WTC11 (cell line): ENCODE measurements around the gene MYLK. TPM values are rescaled to one million over a fixed set of nuclear protein-coding genes. Genes with fewer than 3 reads are reported as not detected.

Experiments
- ATAC-seq: fragments of 200-7000 bp; cut with Tn5 transposase; 2 replicates; pipeline ENCODE4 v1.10.0; 2021; ENCODE audit warnings: mild to moderate bottlenecking, moderate library complexity
- CTCF ChIA-PET: fragments of 300-600 bp; sonication (Branson Sonifier 250); formaldehyde crosslinking; loops from one replicate; lab custom pipeline; 2021; ENCODE audit warnings: antibody characterized with exemption; lab: Charles Lee
- POLR2A ChIA-PET: fragments of 350-600 bp; sonication (Branson Sonifier 250); formaldehyde crosslinking; loops from one replicate; lab custom pipeline; 2021; ENCODE audit warnings: antibody characterized with exemption; lab: Charles Lee
- DNase-seq: peaks from one replicate; pipeline ENCODE4 v3.0.0; 2021; ENCODE audit warnings: low spot score
- H3K27ac Mint-ChIP-seq: 2 replicates; pipeline ENCODE4 v1.8.0; 2021; ENCODE audit warnings: mixed read lengths
- H3K27me3 Mint-ChIP-seq: 2 replicates; pipeline ENCODE4 v1.8.0; 2021; ENCODE audit warnings: low read depth, mild to moderate bottlenecking, moderate library complexity, mixed read lengths
- H3K36me3 Mint-ChIP-seq: 2 replicates; pipeline ENCODE4 v1.8.0; 2021; ENCODE audit warnings: mixed read lengths
- H3K4me1 Mint-ChIP-seq: 2 replicates; pipeline ENCODE4 v1.8.0; 2022; ENCODE audit warnings: mixed read lengths
- H3K4me3 Mint-ChIP-seq: 2 replicates; pipeline ENCODE4 v1.8.0; 2021; ENCODE audit warnings: mild to moderate bottlenecking, moderate library complexity, mixed read lengths
- H3K9me3 Mint-ChIP-seq: 2 replicates; pipeline ENCODE4 v1.8.0; 2021; ENCODE audit warnings: mixed read lengths
- GTF2I ChIP-seq: fragments of 250-450 bp; sonication (Bioruptor Pico); conservative IDR thresholded peaks from 2 replicates; pipeline ENCODE4 v1.4.0; 2021; ENCODE audit warnings: mild to moderate bottlenecking
- JAZF1 ChIP-seq: fragments of 250-450 bp; sonication (Bioruptor Pico); IDR thresholded peaks from 2 replicates; pipeline ENCODE4 v1.9.0; 2021; ENCODE audit warnings: moderate library complexity, mild to moderate bottlenecking, inconsistent platforms
- MXD4 ChIP-seq: fragments of 250-450 bp; sonication (Bioruptor Pico); IDR thresholded peaks from 2 replicates; pipeline ENCODE4 v1.8.0; 2021; ENCODE audit warnings: mild to moderate bottlenecking, moderate library complexity, borderline replicate concordance
- NFATC4 ChIP-seq: fragments of 250-450 bp; sonication (Bioruptor Pico); IDR thresholded peaks from 2 replicates; pipeline ENCODE4 v1.9.0; 2021; ENCODE audit warnings: mild to moderate bottlenecking
- total RNA-seq: library from RNA; stranded (reverse); gene quantifications from 3 replicates; pipeline ENCODE4 v1.2.3, GENCODE V29; 2021
- TF ChIP-seq, protein P1 (sequence below): sonication (generic); formaldehyde crosslinking; IDR thresholded peaks from 2 replicates; pipeline ENCODE4 v1.8.0; 2022; ENCODE audit warnings: mild to moderate bottlenecking, missing genetic modification reagents
- TF ChIP-seq, protein P2 (sequence below): sonication (generic); formaldehyde crosslinking; IDR thresholded peaks from 2 replicates; pipeline ENCODE4 v1.8.0; 2023; ENCODE audit warnings: missing genetic modification reagents
- TF ChIP-seq, protein P3 (sequence below): sonication (generic); formaldehyde crosslinking; IDR thresholded peaks from 2 replicates; pipeline ENCODE4 v1.8.1; 2023; ENCODE audit warnings: mild to moderate bottlenecking, moderate library complexity, missing genetic modification reagents
- TF ChIP-seq, protein P4 (sequence below): fragments of 250-450 bp; sonication (Bioruptor Pico); IDR thresholded peaks from 2 replicates; pipeline ENCODE4 v1.8.0; 2021; ENCODE audit warnings: mild to moderate bottlenecking
- TF ChIP-seq, protein P5 (sequence below): sonication (generic); formaldehyde crosslinking; IDR thresholded peaks from 2 replicates; pipeline ENCODE4 v1.8.0; 2023; ENCODE audit warnings: missing genetic modification reagents, mild to moderate bottlenecking, borderline replicate concordance
- TF ChIP-seq, protein P6 (sequence below): sonication (generic); formaldehyde crosslinking; IDR thresholded peaks from 2 replicates; pipeline ENCODE4 v1.8.1; 2023; ENCODE audit warnings: mild to moderate bottlenecking, missing genetic modification reagents
- TF ChIP-seq, protein P7 (sequence below): fragments of 200-600 bp; IDR thresholded peaks from 2 replicates; pipeline ENCODE4 v1.8.0; 2022; ENCODE audit warnings: antibody characterized with exemption

MYLK gene
- total RNA-seq, 1 experiment from 2014 or later: 10.4 TPM

DNA sequence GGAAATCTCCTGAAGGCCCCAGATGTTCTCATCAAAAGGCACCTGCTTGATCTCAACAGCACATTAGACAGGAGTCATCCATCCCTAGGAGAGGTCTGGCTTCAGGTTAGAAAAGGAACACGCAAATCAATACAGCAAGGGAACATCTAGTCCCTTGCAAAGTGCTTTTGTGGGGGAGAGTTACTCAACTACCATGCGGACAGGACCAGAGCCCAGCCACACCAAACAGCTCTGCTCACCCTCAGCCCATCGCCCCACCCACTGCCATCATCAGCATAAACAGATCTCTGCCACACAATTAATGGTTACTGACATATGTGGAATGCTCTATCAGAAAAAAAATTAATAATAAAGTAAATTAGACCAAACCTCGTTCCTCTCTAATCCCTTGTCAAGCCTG is 85.6 kb downstream of the MYLK start (continued):
- TF ChIP-seq MXD4 (CRISPR knock-in tag): no peak

DNA sequence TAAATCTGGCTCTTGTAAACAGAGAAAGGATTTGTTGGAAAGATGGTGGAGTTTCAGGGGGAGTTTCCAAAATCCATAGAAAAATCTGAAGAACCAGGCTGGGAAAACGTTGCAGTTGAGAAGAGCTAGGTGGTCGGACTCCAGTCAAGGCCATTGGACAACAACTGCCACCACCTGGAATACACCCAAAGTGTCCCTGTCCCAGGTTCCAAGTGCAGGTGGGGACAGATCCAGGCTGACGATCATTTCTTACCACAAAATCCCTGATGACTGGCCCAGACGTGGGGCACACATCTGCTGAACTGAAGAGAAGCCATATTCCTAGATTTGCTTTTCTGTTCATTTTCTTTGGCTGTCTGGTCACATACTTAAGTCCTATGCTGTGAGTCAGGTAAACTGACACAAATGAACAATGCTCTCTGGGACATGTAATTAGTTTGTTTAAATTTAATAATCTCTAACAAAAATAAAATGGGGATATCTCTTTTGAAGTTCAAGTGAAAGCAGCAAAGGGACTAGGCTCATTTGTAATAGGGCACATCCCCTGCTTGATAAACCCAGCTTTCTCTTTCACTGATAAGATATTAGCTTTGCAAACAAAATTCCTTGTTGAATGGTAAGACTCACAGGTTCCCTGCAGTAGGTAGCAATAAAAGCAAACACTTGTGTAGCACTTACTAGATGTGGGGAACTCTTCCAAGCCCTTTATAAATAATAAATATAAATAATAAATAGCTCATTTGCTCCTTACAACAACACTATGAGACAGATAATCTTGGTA is 88.5 kb downstream of the MYLK start:
- CTCF ChIA-PET: interaction anchor here (1.0 kb wide), 1 partner anchor 12 kb away, joined by 3 read pairs; no protein-coding TSS in a partner anchor
- TF ChIP-seq, protein P1, sequence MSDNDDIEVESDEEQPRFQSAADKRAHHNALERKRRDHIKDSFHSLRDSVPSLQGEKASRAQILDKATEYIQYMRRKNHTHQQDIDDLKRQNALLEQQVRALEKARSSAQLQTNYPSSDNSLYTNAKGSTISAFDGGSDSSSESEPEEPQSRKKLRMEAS: no peak
- TF ChIP-seq, protein P2, sequence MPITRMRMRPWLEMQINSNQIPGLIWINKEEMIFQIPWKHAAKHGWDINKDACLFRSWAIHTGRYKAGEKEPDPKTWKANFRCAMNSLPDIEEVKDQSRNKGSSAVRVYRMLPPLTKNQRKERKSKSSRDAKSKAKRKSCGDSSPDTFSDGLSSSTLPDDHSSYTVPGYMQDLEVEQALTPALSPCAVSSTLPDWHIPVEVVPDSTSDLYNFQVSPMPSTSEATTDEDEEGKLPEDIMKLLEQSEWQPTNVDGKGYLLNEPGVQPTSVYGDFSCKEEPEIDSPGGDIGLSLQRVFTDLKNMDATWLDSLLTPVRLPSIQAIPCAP (CRISPR knock-in tag): no peak
- TF ChIP-seq, protein P3, sequence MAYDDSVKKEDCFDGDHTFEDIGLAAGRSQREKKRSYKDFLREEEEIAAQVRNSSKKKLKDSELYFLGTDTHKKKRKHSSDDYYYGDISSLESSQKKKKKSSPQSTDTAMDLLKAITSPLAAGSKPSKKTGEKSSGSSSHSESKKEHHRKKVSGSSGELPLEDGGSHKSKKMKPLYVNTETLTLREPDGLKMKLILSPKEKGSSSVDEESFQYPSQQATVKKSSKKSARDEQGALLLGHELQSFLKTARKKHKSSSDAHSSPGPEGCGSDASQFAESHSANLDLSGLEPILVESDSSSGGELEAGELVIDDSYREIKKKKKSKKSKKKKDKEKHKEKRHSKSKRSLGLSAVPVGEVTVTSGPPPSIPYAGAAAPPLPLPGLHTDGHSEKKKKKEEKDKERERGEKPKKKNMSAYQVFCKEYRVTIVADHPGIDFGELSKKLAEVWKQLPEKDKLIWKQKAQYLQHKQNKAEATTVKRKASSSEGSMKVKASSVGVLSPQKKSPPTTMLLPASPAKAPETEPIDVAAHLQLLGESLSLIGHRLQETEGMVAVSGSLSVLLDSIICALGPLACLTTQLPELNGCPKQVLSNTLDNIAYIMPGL: no peak

DNA sequence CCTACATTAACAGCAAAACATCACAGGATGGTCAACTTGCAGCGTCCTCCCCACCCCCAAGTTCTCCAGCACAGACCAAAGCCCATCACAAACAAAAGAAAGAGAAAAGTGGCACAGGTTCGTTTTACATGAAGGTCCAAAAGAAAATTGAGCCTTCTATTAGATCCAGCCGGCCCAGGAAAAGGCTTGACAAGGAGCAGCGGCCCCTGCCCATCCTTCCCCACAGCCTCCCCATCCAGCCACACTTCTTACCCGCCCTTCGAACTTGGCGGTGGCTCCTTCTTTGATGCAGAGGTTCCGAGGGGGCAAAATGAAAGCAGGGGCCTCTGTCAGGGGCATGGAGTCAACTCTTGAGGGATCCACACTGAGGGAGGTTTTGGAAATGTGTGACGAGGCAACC is 90.7 kb downstream of the MYLK start:
- ChIA-PET CTCF (no interaction called here), POLR2A (no interaction called here)
- H3K27me3 Mint-ChIP-seq: no peaks in the 10 kb centered on the region
- H3K27ac Mint-ChIP-seq: no peak overlapping the region
- ATAC-seq (no peak), DNase-seq (no peak)
- no peaks in the 10 kb centered on the region for H3K36me3 Mint-ChIP-seq
- no peak overlapping the region for H3K4me3 Mint-ChIP-seq
- no peaks in the 10 kb centered on the region for H3K9me3 Mint-ChIP-seq
- TF ChIP-seq, protein P4, sequence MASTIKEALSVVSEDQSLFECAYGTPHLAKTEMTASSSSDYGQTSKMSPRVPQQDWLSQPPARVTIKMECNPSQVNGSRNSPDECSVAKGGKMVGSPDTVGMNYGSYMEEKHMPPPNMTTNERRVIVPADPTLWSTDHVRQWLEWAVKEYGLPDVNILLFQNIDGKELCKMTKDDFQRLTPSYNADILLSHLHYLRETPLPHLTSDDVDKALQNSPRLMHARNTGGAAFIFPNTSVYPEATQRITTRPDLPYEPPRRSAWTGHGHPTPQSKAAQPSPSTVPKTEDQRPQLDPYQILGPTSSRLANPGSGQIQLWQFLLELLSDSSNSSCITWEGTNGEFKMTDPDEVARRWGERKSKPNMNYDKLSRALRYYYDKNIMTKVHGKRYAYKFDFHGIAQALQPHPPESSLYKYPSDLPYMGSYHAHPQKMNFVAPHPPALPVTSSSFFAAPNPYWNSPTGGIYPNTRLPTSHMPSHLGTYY: no peak
- TF ChIP-seq, protein P5, sequence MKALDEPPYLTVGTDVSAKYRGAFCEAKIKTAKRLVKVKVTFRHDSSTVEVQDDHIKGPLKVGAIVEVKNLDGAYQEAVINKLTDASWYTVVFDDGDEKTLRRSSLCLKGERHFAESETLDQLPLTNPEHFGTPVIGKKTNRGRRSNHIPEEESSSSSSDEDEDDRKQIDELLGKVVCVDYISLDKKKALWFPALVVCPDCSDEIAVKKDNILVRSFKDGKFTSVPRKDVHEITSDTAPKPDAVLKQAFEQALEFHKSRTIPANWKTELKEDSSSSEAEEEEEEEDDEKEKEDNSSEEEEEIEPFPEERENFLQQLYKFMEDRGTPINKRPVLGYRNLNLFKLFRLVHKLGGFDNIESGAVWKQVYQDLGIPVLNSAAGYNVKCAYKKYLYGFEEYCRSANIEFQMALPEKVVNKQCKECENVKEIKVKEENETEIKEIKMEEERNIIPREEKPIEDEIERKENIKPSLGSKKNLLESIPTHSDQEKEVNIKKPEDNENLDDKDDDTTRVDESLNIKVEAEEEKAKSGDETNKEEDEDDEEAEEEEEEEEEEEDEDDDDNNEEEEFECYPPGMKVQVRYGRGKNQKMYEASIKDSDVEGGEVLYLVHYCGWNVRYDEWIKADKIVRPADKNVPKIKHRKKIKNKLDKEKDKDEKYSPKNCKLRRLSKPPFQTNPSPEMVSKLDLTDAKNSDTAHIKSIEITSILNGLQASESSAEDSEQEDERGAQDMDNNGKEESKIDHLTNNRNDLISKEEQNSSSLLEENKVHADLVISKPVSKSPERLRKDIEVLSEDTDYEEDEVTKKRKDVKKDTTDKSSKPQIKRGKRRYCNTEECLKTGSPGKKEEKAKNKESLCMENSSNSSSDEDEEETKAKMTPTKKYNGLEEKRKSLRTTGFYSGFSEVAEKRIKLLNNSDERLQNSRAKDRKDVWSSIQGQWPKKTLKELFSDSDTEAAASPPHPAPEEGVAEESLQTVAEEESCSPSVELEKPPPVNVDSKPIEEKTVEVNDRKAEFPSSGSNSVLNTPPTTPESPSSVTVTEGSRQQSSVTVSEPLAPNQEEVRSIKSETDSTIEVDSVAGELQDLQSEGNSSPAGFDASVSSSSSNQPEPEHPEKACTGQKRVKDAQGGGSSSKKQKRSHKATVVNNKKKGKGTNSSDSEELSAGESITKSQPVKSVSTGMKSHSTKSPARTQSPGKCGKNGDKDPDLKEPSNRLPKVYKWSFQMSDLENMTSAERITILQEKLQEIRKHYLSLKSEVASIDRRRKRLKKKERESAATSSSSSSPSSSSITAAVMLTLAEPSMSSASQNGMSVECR: no peak
- TF ChIP-seq GTF2I (CRISPR knock-in tag) (no peak), JAZF1 (no peak), NFATC4 (CRISPR knock-in tag) (no peak)
- TF ChIP-seq, protein P6, sequence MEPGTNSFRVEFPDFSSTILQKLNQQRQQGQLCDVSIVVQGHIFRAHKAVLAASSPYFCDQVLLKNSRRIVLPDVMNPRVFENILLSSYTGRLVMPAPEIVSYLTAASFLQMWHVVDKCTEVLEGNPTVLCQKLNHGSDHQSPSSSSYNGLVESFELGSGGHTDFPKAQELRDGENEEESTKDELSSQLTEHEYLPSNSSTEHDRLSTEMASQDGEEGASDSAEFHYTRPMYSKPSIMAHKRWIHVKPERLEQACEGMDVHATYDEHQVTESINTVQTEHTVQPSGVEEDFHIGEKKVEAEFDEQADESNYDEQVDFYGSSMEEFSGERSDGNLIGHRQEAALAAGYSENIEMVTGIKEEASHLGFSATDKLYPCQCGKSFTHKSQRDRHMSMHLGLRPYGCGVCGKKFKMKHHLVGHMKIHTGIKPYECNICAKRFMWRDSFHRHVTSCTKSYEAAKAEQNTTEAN (CRISPR knock-in tag): no peak
- TF ChIP-seq, protein P7, sequence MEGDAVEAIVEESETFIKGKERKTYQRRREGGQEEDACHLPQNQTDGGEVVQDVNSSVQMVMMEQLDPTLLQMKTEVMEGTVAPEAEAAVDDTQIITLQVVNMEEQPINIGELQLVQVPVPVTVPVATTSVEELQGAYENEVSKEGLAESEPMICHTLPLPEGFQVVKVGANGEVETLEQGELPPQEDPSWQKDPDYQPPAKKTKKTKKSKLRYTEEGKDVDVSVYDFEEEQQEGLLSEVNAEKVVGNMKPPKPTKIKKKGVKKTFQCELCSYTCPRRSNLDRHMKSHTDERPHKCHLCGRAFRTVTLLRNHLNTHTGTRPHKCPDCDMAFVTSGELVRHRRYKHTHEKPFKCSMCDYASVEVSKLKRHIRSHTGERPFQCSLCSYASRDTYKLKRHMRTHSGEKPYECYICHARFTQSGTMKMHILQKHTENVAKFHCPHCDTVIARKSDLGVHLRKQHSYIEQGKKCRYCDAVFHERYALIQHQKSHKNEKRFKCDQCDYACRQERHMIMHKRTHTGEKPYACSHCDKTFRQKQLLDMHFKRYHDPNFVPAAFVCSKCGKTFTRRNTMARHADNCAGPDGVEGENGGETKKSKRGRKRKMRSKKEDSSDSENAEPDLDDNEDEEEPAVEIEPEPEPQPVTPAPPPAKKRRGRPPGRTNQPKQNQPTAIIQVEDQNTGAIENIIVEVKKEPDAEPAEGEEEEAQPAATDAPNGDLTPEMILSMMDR: no peak
- peaks cover 12% of the 10 kb centered on the region for H3K4me1 Mint-ChIP-seq

More for the DNA sequence above, 88.5 kb downstream of the MYLK start:
- H3K4me3 Mint-ChIP-seq: no peak overlapping the region
- H3K9me3 Mint-ChIP-seq: no peaks in the 10 kb centered on the region
- H3K27ac Mint-ChIP-seq: no peak overlapping the region
- POLR2A ChIA-PET: no interaction called here
- no peak for ATAC-seq
- H3K4me1 Mint-ChIP-seq: peaks cover 3% of the 10 kb centered on the region
- DNase-seq: no peak
- no peaks in the 10 kb centered on the region for H3K27me3 Mint-ChIP-seq
- no peaks in the 10 kb centered on the region for H3K36me3 Mint-ChIP-seq
